ENCODE measurements around the gene SLC7A11.

DNA sequence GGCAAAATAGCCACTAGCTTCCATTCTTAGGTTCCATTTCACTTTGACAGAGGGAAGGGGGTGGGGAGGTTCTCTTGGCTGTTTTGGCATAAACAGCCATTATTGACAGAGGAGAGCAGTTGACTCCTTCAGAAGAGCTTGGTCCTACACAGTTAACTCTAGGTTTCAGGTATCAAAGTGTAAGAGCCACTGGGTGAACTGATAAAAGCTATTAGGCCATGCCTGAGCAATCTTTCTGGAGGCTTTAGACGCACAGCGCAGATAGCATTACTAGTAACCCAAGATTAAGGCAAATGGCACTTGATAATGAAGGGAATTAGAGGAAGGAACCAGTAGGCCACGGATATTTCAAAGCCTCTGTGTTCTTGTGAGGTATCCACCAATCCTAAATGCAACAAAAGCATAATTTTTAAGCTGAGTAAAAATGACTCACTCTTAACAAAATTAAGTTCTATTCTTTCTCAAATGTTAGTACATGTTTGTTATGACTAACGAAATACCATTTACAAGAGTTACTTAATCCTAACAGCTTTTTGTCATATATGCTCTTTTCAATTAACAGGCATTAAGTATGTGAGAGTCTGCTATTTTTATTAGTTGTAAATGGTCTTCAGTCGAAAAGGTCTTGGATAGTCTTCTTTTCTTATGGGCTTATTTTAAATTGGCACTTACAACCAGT is 53.6 kb downstream of the SLC7A11 start:
- no peak for TF ChIP-seq CTBP1 (IDR thresholded peaks at IDR 0.05; ENCODE audit: borderline replicate concordance)
- no peak for TF ChIP-seq FOXA1 (IDR thresholded peaks at IDR 0.05)
- no peak for TF ChIP-seq SP1 (IDR thresholded peaks at IDR 0.05)
- TF ChIP-seq LEF1 (IDR thresholded peaks at IDR 0.05; ENCODE audit: borderline replicate concordance) = no peak
